H9 (cell line): ENCODE data around the gene CTSW. TPM values are rescaled to one million over a fixed set of nuclear protein-coding genes. Genes with fewer than 3 reads are reported as not detected.

Source experiments
- DNase-seq: peaks from one replicate; pipeline ENCODE4 v3.0.0-alpha.2; 2017
- H2AFZ ChIP-seq: one replicate; pipeline ENCODE4 v1.6.1; 2013; ENCODE audit warnings: mild to moderate bottlenecking, low read length, control low read depth, moderate library complexity
- H2AK5ac ChIP-seq: 2 replicates; pipeline ENCODE4 v1.6.1; 2013; ENCODE audit warnings: low read length, control low read depth, mixed read lengths; ENCODE audit not compliant: insufficient read length
- H2BK120ac ChIP-seq: one replicate; pipeline ENCODE4 v1.6.1; 2013; ENCODE audit warnings: low read depth, mild to moderate bottlenecking, low read length, control low read depth, inconsistent platforms; ENCODE audit not compliant: poor library complexity, severe bottlenecking
- H2BK12ac ChIP-seq: 2 replicates; pipeline ENCODE4 v1.6.1; 2013; ENCODE audit warnings: low read length, control low read depth, mixed read lengths, low read depth; ENCODE audit not compliant: insufficient read length
- H2BK15ac ChIP-seq: 2 replicates; pipeline ENCODE4 v1.6.1; 2013; ENCODE audit warnings: low read depth, low read length, control low read depth
- H2BK20ac ChIP-seq: one replicate; pipeline ENCODE4 v1.6.1; 2013; ENCODE audit warnings: low read depth, mild to moderate bottlenecking, low read length, control low read depth, inconsistent platforms; ENCODE audit not compliant: poor library complexity, severe bottlenecking
- H2BK5ac ChIP-seq: 2 replicates; pipeline ENCODE4 v1.6.1; 2013; ENCODE audit warnings: low read length, control low read depth, mixed read lengths; ENCODE audit not compliant: insufficient read length
- H3K14ac ChIP-seq: 2 replicates; pipeline ENCODE4 v1.6.1; 2013; ENCODE audit warnings: low read length, control low read depth; ENCODE audit not compliant: insufficient read depth
- H3K18ac ChIP-seq: 2 replicates; pipeline ENCODE4 v1.6.1; 2013; ENCODE audit warnings: low read depth, mild to moderate bottlenecking, mixed read lengths, low read length, control low read depth; ENCODE audit not compliant: insufficient read length
- H3K23ac ChIP-seq: 2 replicates; pipeline ENCODE4 v1.6.1; 2013; ENCODE audit warnings: low read length, control low read depth, mixed read lengths, low read depth; ENCODE audit not compliant: insufficient read length
- H3K23me2 ChIP-seq: 2 replicates; pipeline ENCODE4 v1.6.1; 2013; ENCODE audit warnings: low read depth, mild to moderate bottlenecking, mixed read lengths, low read length, control low read depth; ENCODE audit not compliant: insufficient read length, poor library complexity, severe bottlenecking
- H3K27ac ChIP-seq: 2 replicates; pipeline ENCODE4 v1.5.1; 2013; ENCODE audit warnings: low read length, control low read depth, mixed read lengths, low read depth; ENCODE audit not compliant: insufficient read length
- H3K27me3 ChIP-seq: 2 replicates; pipeline ENCODE4 v1.6.1; 2013; ENCODE audit warnings: low read length, control low read depth, inconsistent platforms; ENCODE audit not compliant: insufficient read depth
- H3K4ac ChIP-seq: 2 replicates; pipeline ENCODE4 v1.6.1; 2013; ENCODE audit warnings: low read depth, mild to moderate bottlenecking, control low read depth, inconsistent platforms, low read length, moderate library complexity
- H3K4me1 ChIP-seq: 2 replicates; pipeline ENCODE4 v1.6.1; 2013; ENCODE audit warnings: low read length, control low read depth, inconsistent platforms; ENCODE audit not compliant: insufficient read depth
- H3K4me2 ChIP-seq: 2 replicates; pipeline ENCODE4 v1.6.1; 2013; ENCODE audit warnings: low read length, control low read depth, mixed read lengths; ENCODE audit not compliant: insufficient read length, insufficient read depth
- H3K56ac ChIP-seq: 2 replicates; pipeline ENCODE4 v1.6.1; 2013; ENCODE audit warnings: low read depth, mild to moderate bottlenecking, mixed read lengths, low read length, control low read depth; ENCODE audit not compliant: insufficient read length
- H3K79me1 ChIP-seq: 2 replicates; pipeline ENCODE4 v1.6.1; 2013; ENCODE audit warnings: low read depth, mild to moderate bottlenecking, moderate library complexity, low read length, control low read depth, inconsistent platforms; ENCODE audit not compliant: insufficient read depth, poor library complexity, severe bottlenecking
- H3K79me2 ChIP-seq: 2 replicates; pipeline ENCODE4 v1.6.1; 2013; ENCODE audit warnings: low read length, control low read depth, inconsistent platforms; ENCODE audit not compliant: insufficient read depth
- H3K9ac ChIP-seq: 2 replicates; pipeline ENCODE4 v1.6.1; 2013; ENCODE audit warnings: low read length, control low read depth, mixed read lengths; ENCODE audit not compliant: insufficient read length; ENCODE audit errors: extremely low read depth
- H3K9me3 ChIP-seq: one replicate; pipeline ENCODE4 v1.6.1; 2013; ENCODE audit warnings: low read depth, low read length, inconsistent platforms; ENCODE audit not compliant: control insufficient read depth
- H3T11ph ChIP-seq: one replicate; pipeline ENCODE4 v1.6.1; 2013; ENCODE audit warnings: mild to moderate bottlenecking, low read length, control low read depth, inconsistent platforms
- H4K20me1 ChIP-seq: one replicate; pipeline ENCODE4 v1.6.1; 2013; ENCODE audit not compliant: control insufficient read depth, insufficient read length, insufficient read depth
- H4K5ac ChIP-seq: 2 replicates; pipeline ENCODE4 v1.6.1; 2013; ENCODE audit warnings: low read depth, mild to moderate bottlenecking, mixed read lengths, low read length, control low read depth; ENCODE audit not compliant: insufficient read length
- H4K8ac ChIP-seq: replicated peaks from 2 replicates; pipeline ENCODE4 v1.6.1; 2013; ENCODE audit warnings: low read length, control low read depth, mixed read lengths, low read depth; ENCODE audit not compliant: insufficient read length
- H4K91ac ChIP-seq: 2 replicates; pipeline ENCODE4 v1.6.1; 2013; ENCODE audit warnings: low read depth, mild to moderate bottlenecking, moderate library complexity, mixed read lengths, low read length, control low read depth; ENCODE audit not compliant: insufficient read length
- H3K27ac Mint-ChIP-seq, 3 experiments: 2 replicates in 2 of 3; 3 replicates in 1 of 3; pipeline ENCODE4 v1.8.0; 2020 to 2021; ENCODE audit warnings: mixed read lengths in 3 of 3, mild to moderate bottlenecking in 1 of 3, moderate library complexity in 1 of 3
- H3K27me3 Mint-ChIP-seq: 2 replicates; pipeline ENCODE4 v1.8.0; 2021; ENCODE audit warnings: low read depth, mild to moderate bottlenecking, moderate library complexity, mixed read lengths
- H3K36me3 Mint-ChIP-seq, 3 experiments: 2 replicates in 2 of 3; 3 replicates in 1 of 3; pipeline ENCODE4 v1.8.0; 2020 to 2021; ENCODE audit warnings: low read depth in 3 of 3, mixed read lengths in 3 of 3; ENCODE audit not compliant: insufficient read depth in 1 of 3
- H3K4me1 Mint-ChIP-seq, 2 experiments: 2 replicates each; pipeline ENCODE4 v1.8.0; 2020; ENCODE audit warnings: mixed read lengths in 2 of 2
- H3K4me3 Mint-ChIP-seq, 2 experiments: 2 replicates in 1 of 2; 3 replicates in 1 of 2; pipeline ENCODE4 v1.8.0; 2020 to 2021; ENCODE audit warnings: mild to moderate bottlenecking in 2 of 2, mixed read lengths in 2 of 2, moderate library complexity in 1 of 2
- H3K9me3 Mint-ChIP-seq, 2 experiments: 2 replicates in 1 of 2; 3 replicates in 1 of 2; pipeline ENCODE4 v1.8.0; 2020; ENCODE audit warnings: mild to moderate bottlenecking in 2 of 2, mixed read lengths in 2 of 2, moderate library complexity in 1 of 2
- CTCF ChIP-seq: fragments of 200-600 bp; sonication (generic); conservative IDR thresholded peaks from 3 replicates; pipeline ENCODE4 v1.8.0; 2021; ENCODE audit warnings: antibody characterized with exemption, mild to moderate bottlenecking
- WGBS: extraction: QIAGEN DNeasy Blood & Tissue Kit; methylation state at CpG from one replicate; pipeline ENCODE4 v1.1.7; 2013; ENCODE audit warnings: missing lambda C conversion rate, low lambda C conversion rate, mixed read lengths; ENCODE audit not compliant: insufficient read length; ENCODE audit errors: extremely low coverage; 5-methylcytosine and 5-hydroxymethylcytosine counted together
- total RNA-seq: library from RNA; stranded (reverse); gene quantifications from 2 replicates; pipeline ENCODE4 v1.2.1, GENCODE V29; 2021

CTSW gene
- total RNA-seq, 1 experiment from 2014 or later = not detected

- Histone ChIP-seq H4K5ac (no peak overlapping the region), H2BK12ac (no peak overlapping the region), H3K79me1 (no peaks in the 10 kb centered on the region), H2BK120ac (no peak overlapping the region), H3K4me1 (no peaks in the 10 kb centered on the region), H3K23ac (no peak overlapping the region), H2AFZ (no peak overlapping the region), H3K23me2 (peaks cover 8% of the 10 kb centered on the region), H2BK20ac (no peak overlapping the region), H3K4me2 (peak overlapping the region; percentile 91), H3K9ac (no peak overlapping the region), H4K91ac (no peak overlapping the region), H2BK5ac (no peak overlapping the region), H4K20me1 (no peaks in the 10 kb centered on the region), H3K9me3 (no peaks in the 10 kb centered on the region), H3K14ac (no peak overlapping the region), H3K27me3 (peaks cover 3% of the 10 kb centered on the region; the same call in 1 of the 2 replicates), H2BK15ac (no peak overlapping the region), H3K18ac (no peak overlapping the region), H2AK5ac (no peak overlapping the region), H3T11ph (no peak overlapping the region), H3K79me2 (no peaks in the 10 kb centered on the region), H3K27ac (no peak overlapping the region), H3K4ac (no peak overlapping the region), H3K56ac (no peak overlapping the region), H4K8ac (no peak overlapping the region)
- no CpG with 5 or more reads among the region's 26 CpGs for WGBS
- Mint-ChIP-seq H3K4me1 (peaks cover 15 to 17% of the 10 kb centered on the region in 2 experiments), H3K27ac (no peak overlapping the region; a peak in 1 of 7 replicates), H3K27me3 (peaks cover 13% of the 10 kb centered on the region), H3K36me3 (peaks cover 0 to 3% (median 0%) of the 10 kb centered on the region in 3 experiments; a peak in 2 of 7 replicates), H3K4me3 (peak overlapping the region; percentile 64 to 68), H3K9me3 (no peaks in the 10 kb centered on the region; a peak in 1 of 5 replicates)
- TF ChIP-seq CTCF = 0 out of 3 replicates have a peak, but pooled peaks have one; percentile 18
- DNase-seq = peak; percentile 67
Measured at GRCh38 chr11:65871811-65872548, 7.7 kb upstream of the CTSW start.
